Non-pigmented ciliary epithelial cell (primary cell): ENCODE results near the gene PDK2.

ENCODE experiments used
- DNase-seq: peaks from one replicate; pipeline ENCODE4 v3.0.0-alpha.2; 2010; ENCODE audit warnings: low read depth

The PDK2 gene

GRCh38 chr17:50150354-50151040 lies 55.3 kb downstream of the PDK2 start, which contains the start of gene PPP1R9B:
Gene PPP1R9B, minus strand, starts transcription at chr17:50150677. Its CDS starts 164 bp downstream, at chr17:50150513.
- no peak for DNase-seq

GRCh38 chr17:50151041-50151936 lies 56.1 kb downstream of the PDK2 start:
- peak; percentile 58 for DNase-seq

GRCh38 chr17:50151937-50152547 lies 56.9 kb downstream of the PDK2 start:
- DNase-seq, result peak; percentile 44

- no peak for DNase-seq
Measured at GRCh38 chr17:50152736-50153135, 57.6 kb downstream of the PDK2 start.

- DNase-seq, result no peak
Measured at GRCh38 chr17:50153650-50154575, 58.8 kb downstream of the PDK2 start.

GRCh38 chr17:50154604-50155003 lies 59.5 kb downstream of the PDK2 start:
- DNase-seq, result no peak

GRCh38 chr17:50155115-50155819 lies 60.1 kb downstream of the PDK2 start:
- no peak for DNase-seq

GRCh38 chr17:50157891-50158290 lies 62.7 kb downstream of the PDK2 start:
- no peak for DNase-seq

GRCh38 chr17:50161023-50161910 lies 66.1 kb downstream of the PDK2 start:
- DNase-seq, result peak; percentile 46
